ENCODE results near the gene GJB3. TPM values are rescaled to one million over a fixed set of nuclear protein-coding genes. Genes with fewer than 3 reads are reported as not detected.

GJB3 gene
- total and polyA plus RNA-seq, 2 donors (not counting 1 experiment from before 2014, with no cell fraction given), result not detected

DNA sequence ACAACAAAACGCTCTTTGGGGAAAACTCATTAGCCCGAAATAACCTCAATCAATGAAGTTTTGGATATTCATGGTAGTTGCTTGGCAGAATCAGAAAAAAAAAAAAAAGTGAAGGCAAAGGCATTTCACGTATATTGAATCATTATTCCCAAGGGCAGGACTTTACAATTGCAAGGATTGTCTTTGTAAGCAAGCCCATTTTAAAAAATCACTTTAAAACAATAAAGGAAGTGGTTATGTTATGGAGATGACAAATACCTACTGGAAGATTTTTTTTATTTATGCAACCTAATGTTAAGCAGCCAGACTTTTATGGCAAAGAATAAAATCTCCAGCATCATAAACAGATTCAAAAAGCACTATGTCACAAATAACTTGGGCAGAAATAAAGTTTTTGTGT, 12.2 kb upstream of the GJB3 start:
- Mint-ChIP-seq H3K27ac (no peak overlapping the region), H3K27me3 (peaks cover 5% of the 10 kb centered on the region), H3K9me3 (ENCODE audit: insufficient read depth) (no peaks in the 10 kb centered on the region), H3K4me3 (no peak overlapping the region), H3K4me1 (no peaks in the 10 kb centered on the region)
- Histone ChIP-seq H3K4me2 (replicated peaks; ENCODE audit: low read depth, low read length, poor library complexity, severe bottlenecking) (no peak overlapping the region), H4K20me1 (ENCODE audit: control insufficient read depth, insufficient read depth, low read length, poor library complexity, severe bottlenecking) (no peaks in the 10 kb centered on the region), H3K4me1 (ENCODE audit: control insufficient read depth in 2 of 2, insufficient read depth in 2 of 2, low read length in 2 of 2) (no peaks in the 10 kb centered on the region), H3K4me3 (ENCODE audit: control extremely low read depth in 1 of 5, extremely low read depth in 1 of 5, insufficient read depth in 1 of 5, low read depth in 2 of 5, low read length in 4 of 5) (no peak overlapping the region), H3K27me3 (replicated peaks in 1 of 4; ENCODE audit: control extremely low read depth in 1 of 4, control insufficient read depth in 3 of 4, insufficient read depth in 4 of 4, low read length in 3 of 4) (peaks cover 0 to 3% (median 1%) of the 10 kb centered on the region in 4 experiments), H3K79me2 (ENCODE audit: control insufficient read depth, insufficient read depth, low read length) (no peaks in the 10 kb centered on the region), H3K36me3 (replicated peaks in 1 of 2; ENCODE audit: control extremely low read depth in 1 of 2, control insufficient read depth in 1 of 2, extremely low read depth in 1 of 2, insufficient read depth in 2 of 2, low read length in 1 of 2) (no peaks in the 10 kb centered on the region), H3K27ac (ENCODE audit: low read length in 2 of 2) (no peak overlapping the region), H3K9ac (ENCODE audit: low read length) (no peak overlapping the region), H2AFZ (ENCODE audit: insufficient read depth, low read depth, low read length, poor library complexity, severe bottlenecking) (no peak overlapping the region), H3K9me3 (ENCODE audit: control extremely low read depth in 1 of 3, control insufficient read depth in 2 of 3, insufficient read depth in 1 of 3, low read length in 2 of 3) (no peaks in the 10 kb centered on the region)
- intact Hi-C loops (cut with micrococcal nuclease), result no loop called here
- ChIA-PET POLR2A (no interaction called here), CTCF (no interaction called here)
- DNase-seq, result no peak
- no CpG with 5 or more reads among the region's 3 CpGs for WGBS (ENCODE audit: insufficient coverage)
- ATAC-seq (ENCODE audit: low read depth), result no peak
- TF ChIP-seq, protein P1, sequence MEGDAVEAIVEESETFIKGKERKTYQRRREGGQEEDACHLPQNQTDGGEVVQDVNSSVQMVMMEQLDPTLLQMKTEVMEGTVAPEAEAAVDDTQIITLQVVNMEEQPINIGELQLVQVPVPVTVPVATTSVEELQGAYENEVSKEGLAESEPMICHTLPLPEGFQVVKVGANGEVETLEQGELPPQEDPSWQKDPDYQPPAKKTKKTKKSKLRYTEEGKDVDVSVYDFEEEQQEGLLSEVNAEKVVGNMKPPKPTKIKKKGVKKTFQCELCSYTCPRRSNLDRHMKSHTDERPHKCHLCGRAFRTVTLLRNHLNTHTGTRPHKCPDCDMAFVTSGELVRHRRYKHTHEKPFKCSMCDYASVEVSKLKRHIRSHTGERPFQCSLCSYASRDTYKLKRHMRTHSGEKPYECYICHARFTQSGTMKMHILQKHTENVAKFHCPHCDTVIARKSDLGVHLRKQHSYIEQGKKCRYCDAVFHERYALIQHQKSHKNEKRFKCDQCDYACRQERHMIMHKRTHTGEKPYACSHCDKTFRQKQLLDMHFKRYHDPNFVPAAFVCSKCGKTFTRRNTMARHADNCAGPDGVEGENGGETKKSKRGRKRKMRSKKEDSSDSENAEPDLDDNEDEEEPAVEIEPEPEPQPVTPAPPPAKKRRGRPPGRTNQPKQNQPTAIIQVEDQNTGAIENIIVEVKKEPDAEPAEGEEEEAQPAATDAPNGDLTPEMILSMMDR (IDR thresholded peaks at IDR 0.05), result no peak
- TF ChIP-seq EZH2 (IDR thresholded peaks at IDR 0.05; ENCODE audit: borderline replicate concordance, insufficient read depth, low read depth, low read length, poor library complexity, severe bottlenecking), result no peak

DNA sequence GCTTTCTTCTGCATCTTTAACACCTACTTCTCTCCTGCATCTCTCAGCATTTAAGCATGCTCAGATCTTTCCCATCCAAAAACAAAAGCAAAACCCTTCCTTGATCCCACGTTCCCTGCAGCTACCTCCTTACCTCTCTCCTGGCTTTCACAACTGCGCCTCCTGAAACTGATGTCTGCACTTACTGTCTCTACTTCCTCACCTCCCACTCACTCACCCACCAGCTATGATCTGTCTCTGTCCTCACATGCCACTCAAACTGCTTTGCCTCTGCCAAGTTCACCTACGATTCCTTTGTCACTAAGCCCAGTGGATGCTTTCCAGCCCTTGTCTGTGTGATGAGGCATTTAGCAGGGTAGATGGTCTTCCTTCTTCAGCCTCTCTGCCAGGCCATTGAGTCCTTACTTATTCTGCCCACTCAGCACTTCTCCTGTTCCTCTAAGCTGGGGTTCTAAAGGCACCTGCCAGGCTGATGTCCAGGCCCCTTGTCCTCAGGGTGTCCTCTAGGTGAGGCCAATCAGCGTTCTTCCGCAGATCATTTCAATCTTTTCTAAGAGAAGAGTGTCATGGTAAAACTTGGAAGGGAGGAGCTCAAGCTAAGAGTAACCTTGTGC, 10.0 kb upstream of the GJB3 start:
- DNase-seq (no peak), ATAC-seq (ENCODE audit: low read depth) (no peak)
- no peaks in the 10 kb centered on the region for H3K9me3 Mint-ChIP-seq (ENCODE audit: insufficient read depth)
- no peaks in the 10 kb centered on the region for H3K4me1 Mint-ChIP-seq
- Histone ChIP-seq H2AFZ (ENCODE audit: insufficient read depth, low read depth, low read length, poor library complexity, severe bottlenecking) (no peak overlapping the region), H3K36me3 (replicated peaks in 1 of 2; ENCODE audit: control extremely low read depth in 1 of 2, control insufficient read depth in 1 of 2, extremely low read depth in 1 of 2, insufficient read depth in 2 of 2, low read length in 1 of 2) (no peaks in the 10 kb centered on the region), H3K4me3 (ENCODE audit: control extremely low read depth in 1 of 5, extremely low read depth in 1 of 5, insufficient read depth in 1 of 5, low read depth in 2 of 5, low read length in 4 of 5) (no peak overlapping the region), H3K4me2 (replicated peaks; ENCODE audit: low read depth, low read length, poor library complexity, severe bottlenecking) (no peak overlapping the region), H3K79me2 (ENCODE audit: control insufficient read depth, insufficient read depth, low read length) (no peaks in the 10 kb centered on the region), H3K9ac (ENCODE audit: low read length) (no peak overlapping the region), H3K9me3 (ENCODE audit: control extremely low read depth in 1 of 3, control insufficient read depth in 2 of 3, insufficient read depth in 1 of 3, low read length in 2 of 3) (no peaks in the 10 kb centered on the region), H3K27ac (ENCODE audit: low read length in 2 of 2) (no peak overlapping the region), H3K27me3 (replicated peaks in 1 of 4; ENCODE audit: control extremely low read depth in 1 of 4, control insufficient read depth in 3 of 4, insufficient read depth in 4 of 4, low read length in 3 of 4) (peaks cover 0 to 3% (median 1%) of the 10 kb centered on the region in 4 experiments), H4K20me1 (ENCODE audit: control insufficient read depth, insufficient read depth, low read length, poor library complexity, severe bottlenecking) (no peaks in the 10 kb centered on the region), H3K4me1 (ENCODE audit: control insufficient read depth in 2 of 2, insufficient read depth in 2 of 2, low read length in 2 of 2) (no peaks in the 10 kb centered on the region)
- H3K27me3 Mint-ChIP-seq, result peaks cover 5% of the 10 kb centered on the region
- no peak for TF ChIP-seq EZH2 (IDR thresholded peaks at IDR 0.05; ENCODE audit: borderline replicate concordance, insufficient read depth, low read depth, low read length, poor library complexity, severe bottlenecking)
- TF ChIP-seq, protein P1 (IDR thresholded peaks at IDR 0.05), result no peak
- H3K4me3 Mint-ChIP-seq, result no peak overlapping the region
- no peak overlapping the region for H3K27ac Mint-ChIP-seq
- POLR2A ChIA-PET, result no interaction called here
- intact Hi-C loops (cut with micrococcal nuclease), result no loop called here
- CTCF ChIA-PET, result interaction anchor here (0.9 kb wide), 1 partner anchor 10 kb away, joined by 3 read pairs; the partner anchor contains the start of gene GJB3
- WGBS (ENCODE audit: insufficient coverage), result 92% methylated on average over 5 of the region's 5 CpGs
